ENCODE measurements around the gene VEGFD.

Gene VEGFD

DNA sequence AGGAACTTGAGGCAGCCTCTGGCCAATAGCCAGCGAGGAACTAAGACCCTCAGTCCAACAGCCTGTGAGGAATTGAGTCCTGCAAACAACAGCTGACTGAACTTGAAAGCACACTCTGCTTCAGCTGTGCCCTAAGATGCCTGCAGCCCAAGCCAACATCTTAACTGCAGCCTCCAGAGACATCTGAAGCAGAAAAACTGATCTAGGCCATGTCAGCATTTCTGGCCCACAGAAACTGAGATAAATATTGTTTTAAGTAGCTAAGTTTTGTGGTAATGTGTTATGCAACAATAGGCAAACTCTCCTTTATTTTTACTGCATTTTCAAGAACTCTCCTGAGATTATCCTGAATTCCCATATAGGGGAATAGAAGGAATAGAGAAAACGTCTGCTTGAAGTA, 24.5 kb downstream of the VEGFD start:
- DNase-seq (ENCODE audit: low read depth in 2 of 2), result no peak

DNA sequence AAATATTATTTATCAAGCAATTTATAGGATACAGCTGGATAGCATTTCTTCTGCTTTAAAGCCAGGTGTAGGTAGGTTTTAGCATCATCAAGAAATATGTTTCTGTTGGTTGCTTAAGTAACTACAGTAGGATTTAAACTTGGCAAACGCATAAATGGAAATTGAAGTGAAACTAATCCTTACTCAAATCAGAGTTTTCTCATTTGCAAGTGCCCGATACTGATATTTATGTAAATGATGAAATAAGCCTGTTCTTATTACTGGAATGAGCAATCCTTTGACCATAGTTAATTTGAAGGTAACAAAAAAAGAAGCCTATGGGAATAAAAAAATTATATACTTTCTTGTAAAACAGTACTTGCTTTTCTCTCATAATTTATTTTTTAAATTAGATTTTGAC, 25.7 kb downstream of the VEGFD start:
- DNase-seq (ENCODE audit: low read depth in 2 of 2), result no peak

DNA sequence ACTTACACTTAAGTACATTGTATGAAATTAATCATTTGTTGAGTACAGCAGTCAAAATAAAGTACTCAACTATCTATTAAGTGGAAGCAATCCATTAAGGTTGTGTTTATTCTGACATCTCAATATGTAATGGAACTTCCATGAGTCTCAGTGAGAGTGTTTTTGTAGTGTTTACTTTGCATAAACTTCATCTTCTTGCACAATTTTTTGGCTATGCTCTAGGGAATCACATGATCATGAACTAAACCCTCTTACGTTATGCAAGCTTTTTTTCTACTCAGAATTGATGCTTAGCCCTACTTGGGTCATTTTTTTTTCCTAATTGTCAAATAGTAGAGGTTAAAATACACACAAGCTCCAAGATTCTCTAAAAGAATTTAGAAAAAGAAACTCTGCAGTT, 27.8 kb downstream of the VEGFD start:
- no peak for DNase-seq (ENCODE audit: low read depth in 2 of 2)

DNA sequence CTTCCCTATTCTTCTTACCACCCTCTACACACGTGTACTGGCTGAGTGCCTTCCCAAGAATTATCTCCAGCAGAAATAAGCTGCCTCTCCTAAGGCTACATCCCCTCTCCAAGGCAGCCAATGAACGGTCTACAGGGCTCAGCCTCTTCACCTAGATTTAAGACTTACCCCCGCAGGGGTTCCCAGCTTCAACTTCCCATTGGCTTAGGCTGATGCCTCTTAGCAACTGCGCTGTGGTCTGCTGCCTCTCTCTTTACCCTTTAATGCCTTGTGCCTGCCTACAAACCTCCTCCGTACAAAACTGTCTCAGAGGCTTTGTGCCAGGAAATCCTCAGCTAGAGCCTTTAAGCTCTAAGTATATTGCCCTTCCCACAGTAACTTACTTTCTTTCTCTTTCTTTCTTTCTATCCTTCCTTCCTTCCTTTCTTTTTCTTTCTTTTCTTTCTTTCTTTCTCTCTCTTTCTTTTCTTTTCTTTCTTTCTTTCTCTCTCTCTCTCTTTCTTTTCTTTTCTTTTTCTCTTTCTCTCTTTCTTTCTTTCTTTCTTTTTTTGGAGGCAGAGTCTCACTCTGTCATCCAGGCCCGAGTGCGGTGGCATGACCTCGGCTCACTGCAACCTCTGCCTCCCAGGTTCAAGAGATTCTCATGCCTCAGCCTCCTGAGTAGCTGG, 33.8 kb downstream of the VEGFD start:
- no peak for DNase-seq (ENCODE audit: low read depth in 2 of 2)

DNA sequence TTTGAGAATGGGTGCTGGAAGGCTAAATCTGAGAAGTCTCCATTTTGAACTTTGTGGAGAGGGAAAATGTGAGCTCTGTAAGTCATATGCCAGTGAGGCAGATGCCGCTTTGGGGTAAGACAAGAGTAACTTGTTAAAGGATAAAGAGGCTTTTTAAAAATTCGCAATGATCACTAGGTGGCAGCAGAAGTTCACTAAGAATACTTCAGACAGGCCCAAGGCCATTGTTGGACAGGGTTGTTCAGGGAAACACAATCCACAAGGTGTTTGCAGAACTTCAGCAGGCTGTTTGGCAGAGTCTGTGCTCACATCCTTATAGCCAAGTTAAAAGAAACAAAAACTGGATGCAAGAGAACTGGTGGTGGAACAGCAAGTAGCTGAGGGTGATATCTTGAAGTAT, 35.2 kb downstream of the VEGFD start:
- no peak for DNase-seq (ENCODE audit: low read depth in 2 of 2)

DNA sequence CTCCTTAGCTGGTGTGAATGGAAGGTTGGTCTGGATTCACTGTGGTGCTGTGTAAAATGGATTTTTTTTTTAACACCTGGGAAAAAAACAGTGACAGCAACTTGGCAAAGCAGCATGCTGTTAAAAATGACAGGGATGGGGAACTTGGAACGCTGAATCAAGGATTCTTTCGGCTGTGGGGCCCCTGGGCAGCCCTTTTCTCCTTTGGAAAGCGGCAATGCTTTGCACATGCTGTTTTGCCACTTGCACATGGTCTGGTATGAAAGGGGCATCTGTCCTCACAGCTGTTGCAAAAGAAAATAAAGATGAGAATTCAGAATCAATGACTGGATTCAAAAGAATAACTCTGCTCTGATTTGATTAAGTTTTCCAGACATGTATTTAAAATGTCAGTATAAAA, 38.2 kb downstream of the VEGFD start:
- DNase-seq (ENCODE audit: low read depth in 2 of 2), result no peak

DNA sequence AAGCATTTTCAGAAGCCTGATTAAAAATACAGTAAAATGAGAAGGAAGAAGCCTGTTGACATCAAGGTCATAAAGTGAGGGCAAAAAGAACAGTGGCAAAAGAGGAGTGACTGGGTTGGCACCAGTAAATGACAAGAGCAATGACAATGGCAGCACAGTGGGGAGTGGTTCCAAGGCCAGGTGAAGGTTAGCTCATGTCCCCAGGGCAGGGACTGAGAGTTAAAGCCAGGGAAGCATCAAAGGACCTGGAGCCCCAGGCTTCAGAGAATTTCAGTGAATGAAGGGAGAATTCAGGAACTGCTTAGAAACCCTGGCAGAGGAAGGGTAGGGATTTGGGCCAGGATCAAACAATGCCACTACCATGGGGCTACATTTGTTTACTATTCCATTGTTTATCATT, 40.1 kb downstream of the VEGFD start:
- DNase-seq (ENCODE audit: low read depth in 2 of 2), result no peak

DNA sequence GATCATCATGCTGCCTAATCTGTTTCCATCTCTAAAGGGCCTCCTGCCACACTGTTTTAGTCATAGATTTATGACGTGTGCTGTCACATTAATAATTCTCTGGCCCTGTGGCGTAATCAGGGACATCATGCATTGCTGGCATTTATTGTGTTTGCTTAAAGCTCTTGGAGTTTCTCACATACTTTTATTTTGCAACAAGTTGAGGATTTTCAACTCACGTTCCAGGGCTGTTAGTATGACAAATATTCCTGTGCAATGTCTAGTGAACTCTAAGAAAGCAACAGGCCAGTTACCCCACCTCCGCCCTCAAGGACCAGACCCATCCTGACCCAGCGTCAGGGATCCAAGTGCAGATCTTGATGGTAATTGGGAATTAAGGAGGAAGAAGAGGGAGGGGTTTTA, 41.1 kb downstream of the VEGFD start:
- no peak for DNase-seq (ENCODE audit: low read depth in 2 of 2)

DNA sequence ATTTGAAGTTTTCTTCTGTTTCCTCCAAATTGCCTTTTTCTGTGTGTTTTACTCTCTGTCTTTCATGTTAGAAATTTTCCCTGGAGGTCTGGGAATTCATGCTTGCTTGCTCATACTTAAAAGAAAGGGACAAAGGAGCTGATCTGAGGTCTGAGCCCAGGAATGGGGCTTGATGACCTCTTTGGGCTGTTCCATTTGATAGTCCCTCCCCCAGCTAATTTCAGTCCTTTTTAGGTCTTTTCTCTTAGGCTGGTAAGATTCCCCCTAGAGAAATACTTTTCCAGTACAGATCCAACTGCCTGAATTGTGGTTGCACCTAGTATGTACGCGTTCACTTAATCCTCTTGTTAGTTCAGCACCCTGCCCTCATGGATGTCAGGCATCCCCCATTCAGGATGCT, 43.3 kb downstream of the VEGFD start:
- no peak for DNase-seq (ENCODE audit: low read depth in 2 of 2)

DNA sequence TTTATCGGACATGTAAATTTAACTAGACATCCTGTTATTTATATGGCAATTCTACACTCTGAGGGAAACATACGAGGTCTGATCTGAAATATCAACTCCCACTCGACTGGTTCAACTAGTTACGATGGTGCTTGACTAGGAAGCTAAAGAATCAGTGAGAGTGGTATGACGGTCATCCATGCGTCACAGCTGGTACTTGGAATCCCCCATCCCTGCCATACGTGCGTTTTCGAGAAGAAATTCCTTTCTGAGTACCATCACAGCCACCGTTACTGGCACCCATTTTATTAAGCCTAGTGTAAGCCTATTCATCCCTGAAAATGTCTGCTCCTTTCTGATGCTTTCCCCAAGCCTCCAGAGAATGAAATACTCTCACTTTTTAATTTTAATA, 48.2 kb downstream of the VEGFD start:
- DNase-seq (ENCODE audit: low read depth in 2 of 2), result no peak

DNA sequence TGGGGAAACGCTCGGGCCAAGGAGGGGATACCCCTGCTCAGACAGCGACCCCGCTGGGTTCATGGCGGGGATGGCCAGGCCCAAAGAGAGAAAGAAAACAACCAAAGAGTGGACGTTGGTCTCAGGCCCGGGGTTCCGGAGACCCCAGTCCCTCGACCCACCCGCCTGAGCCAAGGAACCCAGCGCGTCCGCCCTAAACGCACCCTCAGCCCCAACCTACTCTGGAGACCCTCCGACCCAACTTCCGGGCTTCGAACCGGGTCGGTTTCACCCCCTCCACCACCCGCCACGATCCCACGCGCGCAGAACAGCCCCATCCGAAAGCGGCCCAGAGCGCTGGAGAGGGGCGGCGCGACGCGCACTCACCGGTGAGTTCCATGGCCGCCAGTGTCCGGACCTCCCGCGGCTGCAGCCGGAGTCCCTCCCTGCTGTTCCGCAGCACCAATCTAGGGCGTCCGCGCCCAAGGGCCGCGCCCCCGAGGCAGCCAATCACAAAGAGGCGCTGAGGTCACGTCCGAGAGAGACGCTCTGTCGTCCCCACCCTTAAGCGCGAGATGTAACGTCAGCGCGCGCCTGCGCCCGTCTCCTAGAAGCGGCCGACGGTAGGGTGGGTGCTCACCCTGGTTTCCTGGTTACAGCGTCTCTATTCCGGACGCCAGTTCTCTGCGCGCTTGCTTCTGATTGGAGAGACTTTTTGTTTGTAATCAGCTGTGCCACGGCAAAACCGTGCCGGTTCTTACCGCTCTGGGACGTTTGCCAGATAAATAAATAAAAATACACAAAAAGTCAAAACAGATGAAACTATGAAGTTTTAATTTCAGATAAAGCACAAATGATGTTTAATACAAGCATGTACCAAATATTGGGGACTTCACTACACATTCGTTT, 48.8 kb downstream of the VEGFD start, which contains the start of gene PIGA:
Gene PIGA, minus strand, starts transcription at position 389 of the 888 bp plus-strand sequence. CDS start 3,593 bp downstream, outside the sequence.
- DNase-seq (ENCODE audit: low read depth in 2 of 2), result peak; percentile 72 to 75

DNA sequence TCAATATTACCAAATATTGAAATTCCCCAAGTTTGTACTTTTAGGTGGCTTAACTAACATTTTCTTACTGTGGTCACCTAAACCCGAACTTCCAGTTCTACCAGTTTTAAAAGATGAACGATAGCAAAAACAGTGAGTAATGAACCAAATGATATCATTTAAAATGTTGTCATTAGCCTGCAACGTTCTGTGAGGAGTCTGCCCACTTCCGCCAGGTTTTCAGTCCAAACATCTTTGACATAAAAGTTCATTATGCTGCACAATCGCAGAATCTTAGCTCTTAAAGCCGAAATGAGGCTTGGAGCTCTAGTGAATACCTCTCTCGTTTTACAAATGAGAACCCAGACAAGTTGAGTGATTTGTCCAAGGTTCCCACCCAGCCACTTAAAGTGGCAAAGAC, 49.7 kb downstream of the VEGFD start:
- DNase-seq (ENCODE audit: low read depth in 2 of 2), result no peak

DNA sequence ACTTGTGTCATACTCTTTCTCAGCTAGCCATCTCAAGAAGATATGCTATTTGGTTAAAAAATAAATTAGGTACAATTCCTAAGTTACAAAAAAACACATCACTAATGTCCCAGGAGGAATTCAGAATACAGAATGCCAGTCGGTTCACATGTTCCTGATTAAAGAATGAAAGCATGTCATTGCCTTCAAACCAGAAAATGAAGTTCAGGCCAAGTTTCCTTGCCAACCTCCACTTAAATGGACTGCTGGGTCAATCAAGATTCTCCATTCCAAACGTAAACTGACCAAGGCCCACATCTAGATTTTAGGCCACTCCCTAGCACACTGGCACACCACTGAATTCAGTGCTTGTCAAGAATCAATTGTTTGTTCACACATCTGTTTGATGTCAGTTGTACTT, 55.4 kb downstream of the VEGFD start:
- DNase-seq (ENCODE audit: low read depth in 2 of 2), result no peak

DNA sequence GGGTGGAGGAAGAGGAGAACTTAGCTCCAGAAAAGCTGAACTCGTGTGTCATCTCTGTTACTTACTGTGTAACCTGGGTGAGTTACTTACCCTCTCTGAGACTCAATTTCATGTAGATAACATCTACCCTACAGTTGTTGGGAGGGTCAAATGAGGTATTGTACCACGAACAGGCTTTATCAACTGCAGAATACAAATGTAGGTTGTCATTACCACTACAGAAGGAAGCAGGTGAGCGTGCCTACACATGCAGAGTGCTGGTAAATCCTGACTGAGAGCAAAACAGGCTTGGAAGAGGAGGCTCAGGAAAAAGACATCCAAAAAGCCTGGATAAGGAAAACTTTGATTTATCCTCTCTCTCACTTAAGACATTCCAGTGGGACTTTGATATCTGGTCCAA, 56.1 kb downstream of the VEGFD start:
- DNase-seq (ENCODE audit: low read depth in 2 of 2), result no peak

DNA sequence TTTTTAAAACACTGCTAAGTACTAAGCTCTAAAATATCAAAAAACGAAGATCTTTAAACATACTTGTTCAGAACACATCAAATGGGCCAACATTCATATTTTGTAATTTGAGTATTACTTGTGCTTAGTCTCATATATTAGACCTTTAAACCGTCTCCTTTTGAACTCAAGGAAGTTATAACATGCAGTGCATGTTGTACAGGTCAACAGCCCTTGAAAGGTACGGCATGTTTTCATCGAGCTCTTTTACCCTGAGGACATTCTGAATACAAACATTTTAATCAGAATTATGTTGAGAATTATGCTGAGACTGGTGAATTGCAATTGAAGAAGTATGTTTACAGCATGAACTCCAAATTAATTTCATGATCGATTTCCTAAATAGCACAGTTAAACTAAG, 61.7 kb downstream of the VEGFD start:
- no peak for DNase-seq (ENCODE audit: low read depth in 2 of 2)

DNA sequence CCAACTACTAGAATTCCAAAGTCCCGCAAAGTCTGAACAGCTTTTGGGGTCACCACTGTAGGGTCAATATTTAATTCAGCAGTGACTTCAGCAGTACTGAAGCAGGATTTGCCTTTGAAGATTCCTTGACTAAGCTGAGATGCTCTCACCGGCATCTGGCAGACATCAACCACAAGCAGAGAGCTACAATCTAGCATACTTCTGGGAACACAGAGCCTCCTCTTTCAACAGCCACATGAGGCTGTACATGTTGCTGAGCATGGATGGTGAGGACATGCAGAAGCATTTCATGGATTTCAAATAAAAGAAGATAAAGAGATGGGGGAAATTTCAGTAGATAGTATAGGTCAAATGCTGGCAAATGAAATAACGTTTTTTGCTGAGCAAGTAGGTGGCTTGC, 62.1 kb downstream of the VEGFD start:
- DNase-seq (ENCODE audit: low read depth in 2 of 2), result no peak

DNA sequence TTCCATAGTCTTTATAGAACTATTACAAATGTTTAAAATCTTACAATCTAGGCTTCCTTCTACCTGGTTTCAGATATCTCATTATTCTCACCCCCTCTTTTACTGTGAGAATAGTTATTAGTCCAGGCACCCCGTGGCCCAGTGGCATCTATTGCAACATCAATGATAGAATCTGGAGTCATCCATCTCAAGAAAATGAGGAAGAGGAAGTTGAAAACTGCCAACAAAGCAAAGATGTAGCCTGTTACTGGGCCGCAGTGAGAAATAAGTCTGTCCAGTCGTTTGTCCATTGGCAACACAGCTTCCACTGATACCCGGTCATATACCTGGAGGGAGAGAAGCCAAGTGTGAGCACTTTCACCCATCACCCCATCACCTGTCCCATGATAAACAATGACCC, 62.8 kb downstream of the VEGFD start:
- no peak for DNase-seq (ENCODE audit: low read depth in 2 of 2)

DNA sequence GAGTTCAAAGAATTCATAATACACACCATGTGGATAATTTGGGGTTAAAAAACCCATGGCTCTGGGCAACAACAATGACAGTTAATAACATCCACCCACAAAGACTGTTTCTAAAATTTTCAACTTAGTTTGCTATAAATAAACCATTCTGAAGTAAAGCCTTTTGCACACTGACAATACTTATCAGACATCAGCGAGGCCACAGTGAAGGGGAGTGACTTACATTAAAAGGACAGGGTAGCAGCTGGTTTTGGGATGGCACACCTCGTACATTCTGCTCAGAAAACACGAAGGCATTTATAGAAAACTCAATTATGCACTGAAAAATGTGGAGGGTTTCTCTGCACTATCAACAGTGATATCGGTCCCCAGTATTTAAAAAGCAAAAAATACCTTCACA, 63.9 kb downstream of the VEGFD start:
- DNase-seq (ENCODE audit: low read depth in 2 of 2), result no peak

DNA sequence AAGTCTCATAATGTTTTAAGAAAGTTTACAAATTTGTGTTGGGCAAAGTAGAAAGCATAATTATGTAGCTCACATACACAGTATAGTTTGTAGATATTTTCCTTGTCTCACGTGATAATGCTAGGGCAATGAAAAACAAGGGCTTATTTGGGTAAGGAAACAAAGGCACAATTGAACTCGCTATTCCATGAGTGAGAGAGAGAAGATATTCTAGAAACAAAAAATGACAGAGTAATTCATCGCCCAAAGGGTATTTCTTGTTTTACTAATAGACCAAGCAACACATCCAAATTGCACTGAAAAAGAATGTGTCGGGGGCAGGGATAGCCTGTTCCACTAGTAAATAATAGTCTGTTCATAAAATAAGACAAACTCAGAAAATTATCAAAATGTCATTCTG, 65.1 kb downstream of the VEGFD start:
- DNase-seq (ENCODE audit: low read depth in 2 of 2), result no peak

DNA sequence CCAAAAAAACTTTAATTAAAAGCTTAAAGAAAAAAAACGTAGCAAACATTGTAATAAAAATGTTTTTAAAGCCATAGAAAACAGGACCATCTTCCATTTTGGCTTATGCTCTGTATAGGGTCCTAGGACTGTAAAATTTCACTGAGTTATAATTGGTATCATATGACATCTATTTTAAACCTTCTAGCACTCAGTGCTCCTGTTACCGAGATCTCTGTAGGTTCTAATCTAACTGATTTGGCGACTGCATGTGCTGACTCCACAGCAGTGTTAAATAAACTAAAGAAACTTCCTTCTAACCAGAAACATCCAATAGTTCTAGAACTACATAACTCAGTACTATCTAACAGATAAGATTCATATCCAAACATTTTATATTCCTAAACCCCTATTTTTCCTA, 68.7 kb downstream of the VEGFD start, which contains the start of gene ASB11:
Gene ASB11, minus strand, starts transcription at position 132 of the 400 bp plus-strand sequence. Its CDS starts 35 bp downstream, at position 97.
- DNase-seq (ENCODE audit: low read depth in 2 of 2), result no peak

DNA sequence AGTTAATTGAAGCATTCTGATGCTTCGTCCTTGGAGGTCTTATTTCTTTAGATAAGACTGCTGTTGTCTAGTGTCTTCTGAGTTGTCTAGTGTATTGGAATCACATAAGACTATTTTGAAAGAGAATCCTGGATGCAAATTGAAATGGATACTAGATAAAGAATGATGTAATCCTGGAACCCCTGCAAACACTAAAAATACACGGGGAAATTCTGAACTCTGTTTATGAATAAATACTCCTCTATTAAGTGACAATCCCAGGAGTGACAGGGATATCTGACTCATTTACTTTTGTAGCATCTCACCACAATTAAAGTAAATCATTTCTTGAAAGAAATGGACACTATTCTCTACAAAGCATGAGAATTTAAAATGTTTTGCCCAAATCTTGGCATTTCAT, 69.7 kb downstream of the VEGFD start:
- DNase-seq (ENCODE audit: low read depth in 2 of 2), result no peak

DNA sequence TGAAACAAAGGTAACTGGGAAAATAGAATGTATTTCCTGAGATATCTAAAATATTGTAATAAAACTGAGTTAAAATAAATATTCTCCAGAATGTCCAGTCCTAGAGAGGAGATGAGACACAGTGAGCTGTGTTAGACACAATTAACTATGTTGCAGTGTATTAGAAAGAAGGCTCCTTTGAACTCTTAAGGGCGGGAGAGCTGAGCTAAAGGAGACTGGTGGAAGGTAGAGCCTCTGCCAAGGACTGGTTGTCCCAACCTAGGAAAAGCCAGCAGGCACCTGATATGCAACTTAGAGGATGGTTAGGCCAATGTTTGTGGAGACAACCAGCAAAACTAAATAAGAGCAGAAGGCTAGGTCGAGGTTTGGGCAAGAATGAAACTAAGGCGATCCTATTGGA, 73.1 kb downstream of the VEGFD start:
- no peak for DNase-seq (ENCODE audit: low read depth in 2 of 2)

DNA sequence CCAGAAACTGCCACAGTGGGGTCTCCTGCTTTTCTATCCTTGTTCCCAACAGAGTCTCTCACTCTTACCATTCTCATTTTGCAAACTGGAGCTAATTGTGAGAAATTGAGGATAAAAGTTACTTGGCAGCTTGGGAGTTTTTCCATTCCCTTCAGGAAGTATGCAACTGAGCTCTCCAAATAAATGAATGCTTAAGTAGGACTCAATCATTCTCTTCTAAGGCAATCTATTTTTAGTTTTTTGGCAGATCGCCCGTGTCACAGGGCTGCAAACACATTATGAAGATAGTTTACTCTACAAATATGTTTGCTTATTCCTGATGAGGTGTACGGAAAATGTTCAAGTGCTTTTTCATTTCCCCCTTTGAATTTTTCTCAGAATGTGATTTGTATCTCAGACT, 74.1 kb downstream of the VEGFD start:
- DNase-seq (ENCODE audit: low read depth in 2 of 2), result no peak

Data from activated CD4-positive, alpha-beta T cell treated with anti-CD3 and anti-CD28 coated beads for 24 hours (primary cell).